CD4-positive, alpha-beta T cell treated with Interleukin-15 for 4 hours (primary cell): Measurements from ENCODE around the gene RTL10.

Experiments used
- DNase-seq: peaks from one replicate; pipeline ENCODE4 v3.0.0-alpha.2; 2020; ENCODE audit warnings: low spot score

Gene RTL10

GRCh38 chr22:19854778-19855503 is at the start of gene RTL10, which contains the start of gene GNB1L:
RTL10 (minus strand) TSS chr22:19854874; CDS start chr22:19852261, 2,613 bp downstream.
GNB1L (minus strand) TSS chr22:19854874; CDS start chr22:19821355, 33,519 bp downstream.
- peak; percentile 95 for DNase-seq

- no peak for DNase-seq
Observed at GRCh38 chr22:19904174-19904856, 49.6 kb upstream of the RTL10 start.

GRCh38 chr22:19903513-19903912 is 48.8 kb upstream of the RTL10 start:
- no peak for DNase-seq

- DNase-seq = no peak
Observed at GRCh38 chr22:19903031-19903430, 48.4 kb upstream of the RTL10 start.

GRCh38 chr22:19902245-19902715 is 47.6 kb upstream of the RTL10 start:
- no peak for DNase-seq

- no peak for DNase-seq
Observed at GRCh38 chr22:19901577-19902244, 47.0 kb upstream of the RTL10 start.

GRCh38 chr22:19900707-19901436 is 46.2 kb upstream of the RTL10 start:
- DNase-seq = no peak

- no peak for DNase-seq
Observed at GRCh38 chr22:19898831-19899567, 44.3 kb upstream of the RTL10 start.

- no peak for DNase-seq
Observed at GRCh38 chr22:19898145-19898544, 43.5 kb upstream of the RTL10 start.

GRCh38 chr22:19897726-19898125 is 43.1 kb upstream of the RTL10 start:
- DNase-seq = no peak

- DNase-seq = peak; percentile 14
Observed at GRCh38 chr22:19896665-19897355, 42.1 kb upstream of the RTL10 start.

GRCh38 chr22:19895160-19895849 is 40.6 kb upstream of the RTL10 start:
- no peak for DNase-seq

- no peak for DNase-seq
Observed at GRCh38 chr22:19893363-19893762, 38.7 kb upstream of the RTL10 start.

GRCh38 chr22:19892925-19893324 is 38.3 kb upstream of the RTL10 start:
- no peak for DNase-seq

- DNase-seq = peak; percentile 51
Observed at GRCh38 chr22:19892257-19892879, 37.7 kb upstream of the RTL10 start.

GRCh38 chr22:19891317-19892256 is 36.9 kb upstream of the RTL10 start:
- DNase-seq = peak; percentile 88

- DNase-seq = no peak
Observed at GRCh38 chr22:19890502-19891316, 36.0 kb upstream of the RTL10 start.

- peak; percentile 18 for DNase-seq
Observed at GRCh38 chr22:19889951-19890350, 35.3 kb upstream of the RTL10 start.
